ENCODE measurements around the gene TICAM2.

The TICAM2 gene

GRCh38 chr5:115583474-115583873 lies 18.8 kb downstream of the TICAM2 start:
- no peaks in the 10 kb centered on the region for H3K36me3 ChIP-seq (ENCODE audit: control insufficient read depth, low read depth, low read length)
- H3K4me3 ChIP-seq (ENCODE audit: low read length): no peak overlapping the region

GRCh38 chr5:115580941-115581340 lies 21.3 kb downstream of the TICAM2 start:
- Histone ChIP-seq H3K9ac (ENCODE audit: low read length) (no peak overlapping the region), H3K36me3 (ENCODE audit: control insufficient read depth, low read depth, low read length) (no peaks in the 10 kb centered on the region), H3K4me3 (ENCODE audit: low read length) (no peak overlapping the region), H3K27ac (ENCODE audit: low read length) (no peak overlapping the region), H3K27me3 (ENCODE audit: control insufficient read depth, insufficient read depth, low read length) (no peaks in the 10 kb centered on the region), H3K9me3 (ENCODE audit: control insufficient read depth, low read depth, low read length) (no peaks in the 10 kb centered on the region), H3K4me1 (ENCODE audit: control insufficient read depth, low read depth, low read length) (no peaks in the 10 kb centered on the region)

More at GRCh38 chr5:115583474-115583873, 18.8 kb downstream of the TICAM2 start:
- Histone ChIP-seq H3K4me1 (ENCODE audit: control insufficient read depth, low read depth, low read length) (no peaks in the 10 kb centered on the region), H3K9ac (ENCODE audit: low read length) (no peak overlapping the region), H3K9me3 (ENCODE audit: control insufficient read depth, low read depth, low read length) (no peaks in the 10 kb centered on the region), H3K27ac (ENCODE audit: low read length) (no peak overlapping the region), H3K27me3 (ENCODE audit: control insufficient read depth, insufficient read depth, low read length) (no peaks in the 10 kb centered on the region)

GRCh38 chr5:115579747-115580173 lies 22.5 kb downstream of the TICAM2 start:
- no peaks in the 10 kb centered on the region for H3K4me1 ChIP-seq (ENCODE audit: control insufficient read depth, low read depth, low read length)
- no peaks in the 10 kb centered on the region for H3K27me3 ChIP-seq (ENCODE audit: control insufficient read depth, insufficient read depth, low read length)
- H3K4me3 ChIP-seq (ENCODE audit: low read length): no peak overlapping the region
- no peak overlapping the region for H3K27ac ChIP-seq (ENCODE audit: low read length)
- H3K9ac ChIP-seq (ENCODE audit: low read length): no peak overlapping the region
- H3K36me3 ChIP-seq (ENCODE audit: control insufficient read depth, low read depth, low read length): no peaks in the 10 kb centered on the region
- H3K9me3 ChIP-seq (ENCODE audit: control insufficient read depth, low read depth, low read length): no peaks in the 10 kb centered on the region

GRCh38 chr5:115579216-115579615 lies 23.1 kb downstream of the TICAM2 start:
- no peaks in the 10 kb centered on the region for H3K9me3 ChIP-seq (ENCODE audit: control insufficient read depth, low read depth, low read length)
- H3K36me3 ChIP-seq (ENCODE audit: control insufficient read depth, low read depth, low read length): no peaks in the 10 kb centered on the region
- no peak overlapping the region for H3K9ac ChIP-seq (ENCODE audit: low read length)
- H3K27me3 ChIP-seq (ENCODE audit: control insufficient read depth, insufficient read depth, low read length): no peaks in the 10 kb centered on the region
- H3K27ac ChIP-seq (ENCODE audit: low read length): no peak overlapping the region
- no peak overlapping the region for H3K4me3 ChIP-seq (ENCODE audit: low read length)
- H3K4me1 ChIP-seq (ENCODE audit: control insufficient read depth, low read depth, low read length): no peaks in the 10 kb centered on the region

- H3K27ac ChIP-seq (ENCODE audit: low read length): no peak overlapping the region
These were observed 23.6 kb downstream of the TICAM2 start for GRCh38 chr5:115578657-115579056.

GRCh38 chr5:115577741-115578140 lies 24.5 kb downstream of the TICAM2 start:
- no peaks in the 10 kb centered on the region for H3K9me3 ChIP-seq (ENCODE audit: control insufficient read depth, low read depth, low read length)
- H3K27me3 ChIP-seq (ENCODE audit: control insufficient read depth, insufficient read depth, low read length): no peaks in the 10 kb centered on the region
- no peaks in the 10 kb centered on the region for H3K4me1 ChIP-seq (ENCODE audit: control insufficient read depth, low read depth, low read length)
- no peak overlapping the region for H3K27ac ChIP-seq (ENCODE audit: low read length)
- no peak overlapping the region for H3K4me3 ChIP-seq (ENCODE audit: low read length)
- no peak overlapping the region for H3K9ac ChIP-seq (ENCODE audit: low read length)
- no peaks in the 10 kb centered on the region for H3K36me3 ChIP-seq (ENCODE audit: control insufficient read depth, low read depth, low read length)

More at GRCh38 chr5:115578657-115579056, 23.6 kb downstream of the TICAM2 start:
- H3K4me1 ChIP-seq (ENCODE audit: control insufficient read depth, low read depth, low read length): no peaks in the 10 kb centered on the region
- H3K9ac ChIP-seq (ENCODE audit: low read length): no peak overlapping the region
- H3K9me3 ChIP-seq (ENCODE audit: control insufficient read depth, low read depth, low read length): no peaks in the 10 kb centered on the region
- H3K27me3 ChIP-seq (ENCODE audit: control insufficient read depth, insufficient read depth, low read length): no peaks in the 10 kb centered on the region
- H3K4me3 ChIP-seq (ENCODE audit: low read length): no peak overlapping the region
- no peaks in the 10 kb centered on the region for H3K36me3 ChIP-seq (ENCODE audit: control insufficient read depth, low read depth, low read length)

GRCh38 chr5:115577329-115577728 lies 24.9 kb downstream of the TICAM2 start:
- Histone ChIP-seq H3K4me3 (ENCODE audit: low read length) (no peak overlapping the region), H3K9me3 (ENCODE audit: control insufficient read depth, low read depth, low read length) (no peaks in the 10 kb centered on the region), H3K9ac (ENCODE audit: low read length) (no peak overlapping the region), H3K27ac (ENCODE audit: low read length) (no peak overlapping the region), H3K27me3 (ENCODE audit: control insufficient read depth, insufficient read depth, low read length) (no peaks in the 10 kb centered on the region), H3K36me3 (ENCODE audit: control insufficient read depth, low read depth, low read length) (no peaks in the 10 kb centered on the region), H3K4me1 (ENCODE audit: control insufficient read depth, low read depth, low read length) (no peaks in the 10 kb centered on the region)

- Histone ChIP-seq H3K9me3 (ENCODE audit: control insufficient read depth, low read depth, low read length) (no peaks in the 10 kb centered on the region), H3K27me3 (ENCODE audit: control insufficient read depth, insufficient read depth, low read length) (no peaks in the 10 kb centered on the region), H3K4me3 (ENCODE audit: low read length) (no peak overlapping the region), H3K9ac (ENCODE audit: low read length) (no peak overlapping the region), H3K36me3 (ENCODE audit: control insufficient read depth, low read depth, low read length) (no peaks in the 10 kb centered on the region), H3K27ac (ENCODE audit: low read length) (no peak overlapping the region), H3K4me1 (ENCODE audit: control insufficient read depth, low read depth, low read length) (no peaks in the 10 kb centered on the region)
These were observed 26.9 kb downstream of the TICAM2 start for GRCh38 chr5:115575167-115576070.

- Histone ChIP-seq H3K36me3 (ENCODE audit: control insufficient read depth, low read depth, low read length) (no peaks in the 10 kb centered on the region), H3K4me1 (ENCODE audit: control insufficient read depth, low read depth, low read length) (no peaks in the 10 kb centered on the region), H3K27ac (ENCODE audit: low read length) (no peak overlapping the region), H3K27me3 (ENCODE audit: control insufficient read depth, insufficient read depth, low read length) (no peaks in the 10 kb centered on the region), H3K9ac (ENCODE audit: low read length) (no peak overlapping the region), H3K4me3 (ENCODE audit: low read length) (no peak overlapping the region), H3K9me3 (ENCODE audit: control insufficient read depth, low read depth, low read length) (no peaks in the 10 kb centered on the region)
These were observed 29.1 kb downstream of the TICAM2 start for GRCh38 chr5:115573133-115573532.

- Histone ChIP-seq H3K36me3 (ENCODE audit: control insufficient read depth, low read depth, low read length) (no peaks in the 10 kb centered on the region), H3K9me3 (ENCODE audit: control insufficient read depth, low read depth, low read length) (no peaks in the 10 kb centered on the region), H3K4me1 (ENCODE audit: control insufficient read depth, low read depth, low read length) (no peaks in the 10 kb centered on the region), H3K27ac (ENCODE audit: low read length) (no peak overlapping the region), H3K27me3 (ENCODE audit: control insufficient read depth, insufficient read depth, low read length) (no peaks in the 10 kb centered on the region), H3K4me3 (ENCODE audit: low read length) (no peak overlapping the region), H3K9ac (ENCODE audit: low read length) (no peak overlapping the region)
These were observed 30.8 kb downstream of the TICAM2 start for GRCh38 chr5:115571441-115571878.

GRCh38 chr5:115568668-115569067 lies 33.6 kb downstream of the TICAM2 start:
- Histone ChIP-seq H3K9ac (ENCODE audit: low read length) (no peak overlapping the region), H3K36me3 (ENCODE audit: control insufficient read depth, low read depth, low read length) (no peaks in the 10 kb centered on the region), H3K4me1 (ENCODE audit: control insufficient read depth, low read depth, low read length) (no peaks in the 10 kb centered on the region), H3K9me3 (ENCODE audit: control insufficient read depth, low read depth, low read length) (no peaks in the 10 kb centered on the region), H3K27ac (ENCODE audit: low read length) (no peak overlapping the region), H3K4me3 (ENCODE audit: low read length) (no peak overlapping the region), H3K27me3 (ENCODE audit: control insufficient read depth, insufficient read depth, low read length) (no peaks in the 10 kb centered on the region)

GRCh38 chr5:115565233-115565632 lies 37.0 kb downstream of the TICAM2 start:
- H3K4me3 ChIP-seq (ENCODE audit: low read length): no peak overlapping the region
- H3K9me3 ChIP-seq (ENCODE audit: control insufficient read depth, low read depth, low read length): no peaks in the 10 kb centered on the region
- no peak overlapping the region for H3K27ac ChIP-seq (ENCODE audit: low read length)
- no peak overlapping the region for H3K9ac ChIP-seq (ENCODE audit: low read length)
- H3K27me3 ChIP-seq (ENCODE audit: control insufficient read depth, insufficient read depth, low read length): no peaks in the 10 kb centered on the region
- no peaks in the 10 kb centered on the region for H3K4me1 ChIP-seq (ENCODE audit: control insufficient read depth, low read depth, low read length)
- H3K36me3 ChIP-seq (ENCODE audit: control insufficient read depth, low read depth, low read length): no peaks in the 10 kb centered on the region
